Ishikawa (cell line): ENCODE measurements around the gene NIPAL4.
A peak's percentile ranks its signal among the peaks of the same experiment; 100 is the strongest.

ENCODE experiments used
- CREB1 ChIP-seq: IDR thresholded peaks from 2 replicates; pipeline ENCODE4 v1.6.1; 2012; ENCODE audit warnings: low read depth
- EP300 ChIP-seq: IDR thresholded peaks from 2 replicates; pipeline ENCODE4 v1.6.1; 2012; ENCODE audit warnings: borderline replicate concordance
- FOXM1 ChIP-seq: IDR thresholded peaks from 2 replicates; pipeline ENCODE4 v1.6.1; 2012; ENCODE audit warnings: low read depth, borderline replicate concordance
- NFIC ChIP-seq: IDR thresholded peaks from 2 replicates; pipeline ENCODE4 v1.6.1; 2012
- RAD21 ChIP-seq: IDR thresholded peaks from 2 replicates; pipeline ENCODE4 v1.6.1; 2012; ENCODE audit warnings: low read depth
- REST ChIP-seq: IDR thresholded peaks from 2 replicates; pipeline ENCODE4 v1.6.1; 2012; ENCODE audit warnings: low read depth, mild to moderate bottlenecking
- TAF1 ChIP-seq: IDR thresholded peaks from 2 replicates; pipeline ENCODE4 v1.6.1; 2012; ENCODE audit warnings: low read depth, mild to moderate bottlenecking
- TCF12 ChIP-seq: IDR thresholded peaks from 2 replicates; pipeline ENCODE4 v1.6.1; 2012; ENCODE audit warnings: low read depth
- TEAD4 ChIP-seq: IDR thresholded peaks from 2 replicates; pipeline ENCODE4 v1.6.1; 2012
- USF1 ChIP-seq: IDR thresholded peaks from 2 replicates; pipeline ENCODE4 v1.6.1; 2012
- YY1 ChIP-seq: IDR thresholded peaks from 2 replicates; pipeline ENCODE4 v1.6.1; 2012; ENCODE audit warnings: low read depth
- ZBTB7A ChIP-seq: IDR thresholded peaks from 2 replicates; pipeline ENCODE4 v1.6.1; 2012; ENCODE audit warnings: low read depth

The NIPAL4 gene

GRCh38 chr5:157470631-157471030, 10.6 kb downstream of the NIPAL4 start:
- TF ChIP-seq EP300 (no peak), REST (no peak), NFIC (no peak), YY1 (no peak), ZBTB7A (no peak), USF1 (no peak)

- peak; percentile 48; the same call in 1 of the 2 replicates for TF ChIP-seq RAD21
- TF ChIP-seq EP300: no peak
Measured at GRCh38 chr5:157471709-157472108, 11.7 kb downstream of the NIPAL4 start.

- no peak for TF ChIP-seq TCF12
- no peak for TF ChIP-seq RAD21
- TF ChIP-seq CREB1: no peak
- no peak for TF ChIP-seq REST
- no peak for TF ChIP-seq FOXM1
- no peak for TF ChIP-seq YY1
Measured at GRCh38 chr5:157473383-157474320, 13.6 kb downstream of the NIPAL4 start.

- no peak for TF ChIP-seq REST
- no peak for TF ChIP-seq EP300
- TF ChIP-seq TCF12: no peak
- TF ChIP-seq CREB1: no peak
- no peak for TF ChIP-seq YY1
- no peak for TF ChIP-seq USF1
- TF ChIP-seq TAF1: no peak
- TF ChIP-seq ZBTB7A: no peak
- no peak for TF ChIP-seq TEAD4
Measured at GRCh38 chr5:157475432-157475831, 15.4 kb downstream of the NIPAL4 start.

- TF ChIP-seq YY1: no peak
- TF ChIP-seq NFIC: no peak
- TF ChIP-seq RAD21: peak; percentile 83
Measured at GRCh38 chr5:157476702-157477408, 16.8 kb downstream of the NIPAL4 start.
